ENCODE measurements around the gene RBL1.

GRCh38 chr20:36951198-36951978 lies 144.4 kb downstream of the RBL1 start, which contains the start of gene SAMHD1:
- TF ChIP-seq CTCF (IDR thresholded peaks at IDR 0.05): peak in 3 of 5 experiments; percentile 13 to 76 (median 74)
- peak; percentile 96 to 99 for TF ChIP-seq POLR2A (IDR thresholded peaks at IDR 0.05)
- TF ChIP-seq EP300 (IDR thresholded peaks at IDR 0.05): peak; percentile 73 to 99
